SK-MEL-5 (cell line): ENCODE data around the gene CAMTA1. TPM values are rescaled to one million over a fixed set of nuclear protein-coding genes. Genes with fewer than 3 reads are reported as not detected.

Experiments used
- DNase-seq: peaks from one replicate; pipeline ENCODE4 v3.0.0-alpha.2; 2016; ENCODE audit warnings: low read depth, low spot score
- in situ Hi-C: cut with HindIII; loops from 2 replicates; pipeline ENCODE4 v1.10.0; 2016; ENCODE audit warnings: low sequenced_read_pairs, high pct_unique_total_duplicates, low pct_unique_long_range_greater_than_20kb
- total RNA-seq: library from RNA; depleted of rRNA; stranded (reverse); fragments of >200 nt; shearing (Covaris generic); gene quantifications from 2 replicates; pipeline ENCODE4 v1.2.3, GENCODE V29; 2014

Gene CAMTA1
- total RNA-seq, 1 experiment from 2014 or later: 47.4 TPM

DNA sequence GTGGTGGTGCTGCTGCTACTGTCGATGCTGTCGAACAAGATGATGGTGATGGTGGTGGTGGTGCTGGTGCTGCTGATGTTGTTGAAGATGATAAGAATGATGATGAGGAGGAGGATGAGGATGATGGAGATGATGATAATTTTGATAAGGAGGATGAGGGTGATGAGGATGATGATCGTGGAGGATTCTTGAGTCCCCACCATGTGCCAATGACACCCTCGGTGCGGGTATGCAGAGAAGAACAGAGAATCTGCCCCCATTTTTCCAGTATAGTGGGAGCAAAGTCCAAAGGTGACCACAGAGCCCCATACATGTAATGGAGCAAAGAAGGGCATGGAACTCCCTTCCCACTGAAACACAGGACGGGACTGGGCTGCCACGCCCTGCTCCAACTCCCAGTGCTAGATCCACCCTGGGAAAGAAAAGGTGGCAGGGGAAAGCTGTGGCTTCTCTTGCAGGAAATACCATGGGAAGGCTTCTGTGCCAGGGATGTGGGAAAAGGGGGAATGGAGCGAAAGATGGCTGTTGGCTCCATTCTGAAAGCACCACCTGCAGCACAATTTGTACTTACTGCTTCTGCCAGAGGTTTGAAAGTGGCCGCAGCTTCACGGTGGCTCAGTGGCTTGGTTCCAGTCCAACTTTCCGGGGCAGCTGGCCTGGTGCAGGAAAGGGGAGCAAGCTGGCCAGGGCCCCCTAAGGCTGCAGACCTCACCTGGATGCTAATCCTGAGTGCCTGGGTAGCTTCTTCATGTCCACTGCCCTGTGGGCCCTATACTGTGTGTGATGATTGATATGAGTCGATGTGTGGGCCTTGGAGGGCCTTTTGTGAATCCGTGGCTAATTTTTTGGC lies 598.6 kb downstream of the CAMTA1 start:
- in situ Hi-C loops: no loop called here
- no peak for DNase-seq

DNA sequence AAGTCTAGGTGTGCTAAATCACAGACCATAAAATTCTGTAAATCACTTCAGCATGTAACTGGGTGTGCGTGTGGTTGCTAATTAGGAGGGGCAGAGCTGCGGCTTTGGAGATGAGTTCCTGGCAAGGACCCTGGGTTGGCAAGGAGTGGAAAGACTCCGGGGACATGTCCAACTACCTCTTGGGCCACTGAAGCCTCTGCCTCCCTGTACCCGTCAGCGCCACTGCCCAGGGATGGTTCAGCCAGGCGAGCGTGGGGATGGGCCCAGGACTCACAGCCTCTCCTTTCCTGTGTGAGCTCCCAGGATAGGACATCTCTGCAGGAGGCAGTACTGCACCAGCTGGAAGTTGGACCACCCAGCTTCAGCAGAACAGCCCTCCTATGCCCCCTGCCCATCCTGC lies 599.4 kb downstream of the CAMTA1 start:
- in situ Hi-C loops: no loop called here
- DNase-seq: no peak

DNA sequence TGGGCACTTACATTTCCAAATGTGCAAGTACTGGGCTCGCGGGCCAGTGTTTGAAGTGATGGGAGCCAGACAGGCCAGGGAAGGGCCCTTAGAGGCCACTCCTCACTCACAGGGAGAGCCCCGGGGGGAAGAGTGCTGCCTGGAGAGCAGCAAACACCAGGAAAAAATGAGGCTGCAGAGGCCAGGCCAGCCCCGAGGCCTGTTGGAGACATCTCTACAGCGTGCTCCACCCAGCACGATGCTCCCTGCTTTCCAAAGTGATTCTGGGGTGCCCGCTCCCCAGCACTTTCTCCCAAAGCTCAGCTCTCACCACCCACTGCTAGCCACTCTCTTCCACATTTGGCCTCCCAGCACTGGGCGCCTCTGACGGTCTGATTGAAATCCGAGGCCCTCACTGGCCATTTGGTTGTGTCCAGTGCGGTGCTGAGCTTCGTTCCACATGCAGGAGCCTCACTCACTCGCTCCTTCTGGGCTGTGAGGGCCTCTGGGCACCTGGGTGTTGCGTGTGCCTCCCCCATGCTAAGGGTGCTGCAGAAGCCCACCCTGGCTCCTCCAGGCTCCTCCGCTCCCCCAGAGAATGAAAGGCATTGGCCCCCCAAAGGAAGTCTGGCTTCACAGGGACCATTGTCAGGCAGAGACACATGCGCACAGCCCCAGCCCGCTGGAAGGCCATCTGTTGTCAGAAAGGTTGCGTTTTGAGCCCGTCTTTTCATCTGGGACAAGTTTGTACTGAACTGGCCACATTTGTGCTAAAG lies 600.4 kb downstream of the CAMTA1 start:
- in situ Hi-C loops: no loop called here
- DNase-seq: no peak

DNA sequence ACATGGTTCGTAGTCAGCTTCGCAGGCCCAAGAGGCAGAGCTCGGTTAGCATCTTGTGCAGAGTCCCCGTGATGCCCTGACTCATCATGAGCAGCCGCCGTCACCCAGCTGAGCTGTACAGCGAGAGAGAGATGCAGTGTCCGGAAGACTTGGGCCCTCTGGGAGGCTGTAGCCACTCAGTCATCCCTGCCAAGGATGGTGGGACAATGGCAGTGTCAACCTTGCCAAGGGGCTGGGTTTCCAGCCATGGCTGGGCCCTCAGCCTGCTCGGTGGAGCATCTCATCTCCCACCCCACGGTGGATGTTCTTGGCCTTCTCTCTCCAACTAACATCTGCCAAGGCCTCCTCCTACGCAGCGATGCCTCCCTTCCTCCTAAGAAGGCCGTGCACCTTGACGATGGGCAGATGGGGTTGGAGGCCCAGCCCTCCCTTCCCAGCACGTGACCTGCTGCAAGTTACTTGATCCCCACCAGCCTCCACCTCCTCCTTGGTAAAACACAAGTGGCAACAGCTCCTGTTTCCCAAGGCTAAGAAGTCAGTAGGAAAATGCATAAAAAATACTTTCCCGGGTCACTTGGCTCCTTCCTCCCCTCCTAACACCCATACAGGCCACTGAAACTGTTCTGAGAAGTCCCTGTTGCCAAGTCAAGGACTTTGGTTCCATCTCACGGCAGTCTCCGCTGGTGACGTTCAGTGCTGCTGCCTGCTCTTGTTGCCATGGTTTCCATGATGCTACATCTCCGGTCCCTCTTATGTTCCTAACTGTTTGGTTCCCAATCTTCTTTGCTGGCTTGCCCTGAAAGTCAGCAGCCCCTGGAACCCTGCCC lies 601.2 kb downstream of the CAMTA1 start:
- in situ Hi-C loops: no loop called here
- DNase-seq: no peak

DNA sequence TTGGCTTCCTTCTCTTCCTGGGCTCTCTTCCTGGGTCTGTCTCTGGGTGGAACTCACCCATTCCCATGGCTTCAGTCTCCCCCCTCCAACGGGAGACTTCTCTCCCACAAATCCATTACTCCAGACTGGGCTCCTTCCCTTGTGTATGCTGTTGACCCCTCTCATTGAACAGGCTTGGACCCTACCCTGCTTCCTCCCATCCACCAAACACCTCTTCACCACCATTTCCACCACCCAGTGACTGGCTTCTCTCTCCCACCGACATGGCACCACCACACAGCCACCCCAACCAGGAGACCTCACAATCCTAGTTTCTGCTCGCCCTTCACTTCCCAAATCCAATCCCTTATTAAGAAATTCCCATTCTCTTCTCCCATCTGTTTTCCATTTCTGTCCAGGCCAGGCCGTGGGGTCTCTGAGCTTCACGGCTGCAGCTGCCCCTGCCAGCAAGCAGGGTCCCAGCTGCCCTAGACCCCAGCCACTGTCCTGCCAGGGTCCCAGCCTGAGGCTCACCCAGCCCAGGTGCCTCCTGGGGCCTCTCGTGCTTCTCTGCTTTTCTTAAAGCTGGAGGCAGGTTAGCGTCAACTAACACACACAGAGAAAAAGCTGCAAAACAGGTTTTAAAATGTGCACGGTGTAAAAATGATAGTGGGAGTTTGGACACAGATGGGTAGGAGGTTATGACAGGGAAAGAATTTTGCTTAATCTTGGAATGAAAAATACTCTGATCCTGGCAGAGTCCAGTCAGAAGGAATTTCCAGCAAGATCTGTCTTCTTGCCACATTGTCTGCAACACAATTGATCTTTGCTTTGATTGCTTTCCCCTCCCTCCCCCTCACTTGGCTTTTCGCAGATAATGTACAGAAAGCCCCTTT lies 602.0 kb downstream of the CAMTA1 start:
- in situ Hi-C loops: no loop called here
- no peak for DNase-seq

DNA sequence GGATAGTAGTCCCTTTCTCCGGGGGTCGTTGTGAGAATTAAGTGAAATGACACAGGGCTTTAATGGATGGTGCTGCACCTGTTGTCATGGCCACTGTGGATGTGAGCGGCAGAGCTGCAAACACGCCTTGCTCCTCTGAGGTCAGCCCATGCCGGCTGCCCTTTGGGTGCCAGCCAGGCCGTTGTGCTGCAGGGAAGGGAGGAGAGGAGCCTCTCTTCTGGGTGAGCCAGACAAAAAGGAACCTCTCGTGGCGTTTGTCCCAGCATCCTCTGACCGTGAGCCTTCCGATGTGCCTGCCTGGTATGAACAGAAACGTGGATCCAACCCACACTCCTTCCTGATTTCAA lies 602.9 kb downstream of the CAMTA1 start:
- DNase-seq: no peak
- in situ Hi-C loops: no loop called here

DNA sequence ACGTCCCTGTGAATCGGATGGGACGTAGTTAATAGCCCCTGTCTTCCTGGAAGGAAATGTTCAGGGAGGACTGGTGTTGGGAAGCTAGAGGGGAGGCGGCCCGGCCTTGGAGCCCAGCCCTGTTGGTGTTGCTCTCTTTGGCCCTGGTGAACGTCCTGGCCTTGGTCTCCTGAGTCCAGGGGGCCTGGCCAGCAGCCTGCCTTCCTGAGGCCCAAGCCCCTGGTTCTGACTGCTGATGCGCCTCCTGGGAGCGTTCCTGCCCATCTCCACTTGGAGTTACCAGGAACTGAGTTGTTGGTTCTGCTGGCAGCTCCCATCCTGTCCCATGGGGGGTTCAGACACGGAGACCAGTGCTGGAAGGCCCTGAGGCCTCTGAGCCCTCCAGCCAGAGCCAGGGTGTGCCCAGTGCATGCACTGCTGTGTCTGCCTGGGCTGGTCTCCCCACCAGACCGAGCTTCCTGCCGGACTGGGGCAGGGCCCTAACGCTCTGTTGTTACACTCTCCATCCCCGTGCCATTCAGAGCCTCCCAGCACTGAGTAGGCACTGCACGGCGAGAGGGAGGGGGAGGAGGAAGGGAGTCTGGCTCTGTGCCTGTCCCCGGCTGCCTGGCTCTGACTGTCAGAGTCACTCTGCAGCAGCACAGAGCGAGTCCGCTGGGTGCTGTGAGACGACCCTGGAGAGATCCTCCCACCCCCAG lies 603.4 kb downstream of the CAMTA1 start:
- DNase-seq: no peak
- in situ Hi-C loops: no loop called here

DNA sequence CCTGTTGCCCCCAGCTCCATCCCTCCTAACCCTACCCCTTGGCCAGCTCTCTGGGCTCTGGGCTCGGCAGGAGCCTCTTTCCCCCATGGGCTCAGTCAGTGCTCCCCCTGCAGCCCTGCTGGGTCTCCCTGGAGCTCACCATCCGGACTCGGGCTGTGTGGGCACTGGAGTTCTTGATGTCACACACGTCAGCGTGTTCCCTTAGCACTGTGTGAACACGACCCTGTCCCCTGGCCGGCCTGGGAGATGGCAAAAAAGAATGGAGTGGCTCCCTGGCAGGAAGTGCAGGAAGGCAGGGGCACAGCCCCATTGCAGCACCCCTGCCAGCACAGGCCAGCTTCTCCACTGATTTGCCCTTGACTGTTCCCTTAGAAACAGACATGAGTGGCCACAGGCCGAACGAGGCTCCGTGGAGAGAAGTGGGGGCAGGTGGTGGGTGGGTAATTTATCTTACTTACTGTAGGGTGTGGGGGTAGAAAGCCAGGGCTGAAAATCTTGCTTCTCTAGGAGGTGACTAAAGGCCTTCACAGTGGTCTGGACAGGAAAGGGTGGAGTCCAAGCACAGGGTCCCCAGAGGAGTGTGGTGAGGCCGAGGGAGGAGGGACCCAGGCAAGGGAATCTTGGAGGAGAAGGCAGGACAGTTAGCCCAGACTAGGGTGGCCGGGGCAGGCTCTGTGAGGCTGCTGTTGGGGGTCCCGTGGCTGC lies 604.1 kb downstream of the CAMTA1 start:
- in situ Hi-C loops: no loop called here

DNA sequence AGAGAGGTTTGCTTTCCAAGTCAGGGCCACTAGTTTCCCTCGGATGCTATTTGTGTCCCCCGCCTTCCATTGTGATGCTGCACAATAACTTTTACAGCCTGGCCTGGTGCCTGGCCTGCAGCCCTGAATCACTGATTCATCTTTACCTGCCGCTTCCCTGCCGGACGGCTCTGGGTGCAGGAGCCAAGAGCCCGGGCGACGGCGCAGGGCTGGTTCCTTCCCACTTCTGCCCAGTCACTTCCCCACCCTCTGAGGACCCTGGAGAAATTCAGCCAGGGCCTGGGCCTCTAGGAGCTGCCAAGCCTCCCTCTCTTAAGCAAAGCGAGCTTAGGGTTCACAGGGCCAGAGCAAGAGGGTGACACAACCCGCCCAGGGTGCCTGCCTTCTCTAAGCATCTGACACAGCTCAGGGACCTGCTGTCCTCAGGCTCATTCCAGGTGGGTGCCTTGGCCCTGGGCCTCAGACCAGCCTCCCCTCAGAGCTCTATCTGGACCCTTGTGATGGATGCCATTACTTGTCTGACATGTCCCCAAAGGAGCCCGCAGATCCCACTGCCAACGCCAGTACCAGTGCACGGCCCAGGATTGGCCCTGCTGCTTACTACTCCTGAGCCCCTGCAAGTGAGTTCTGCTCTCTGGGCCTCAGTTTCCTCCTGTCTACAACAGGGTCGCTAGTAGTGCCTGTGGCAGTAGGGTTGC lies 604.8 kb downstream of the CAMTA1 start:
- DNase-seq: no peak
- in situ Hi-C loops: no loop called here

More for the DNA sequence above, 604.1 kb downstream of the CAMTA1 start:
- DNase-seq: no peak

DNA sequence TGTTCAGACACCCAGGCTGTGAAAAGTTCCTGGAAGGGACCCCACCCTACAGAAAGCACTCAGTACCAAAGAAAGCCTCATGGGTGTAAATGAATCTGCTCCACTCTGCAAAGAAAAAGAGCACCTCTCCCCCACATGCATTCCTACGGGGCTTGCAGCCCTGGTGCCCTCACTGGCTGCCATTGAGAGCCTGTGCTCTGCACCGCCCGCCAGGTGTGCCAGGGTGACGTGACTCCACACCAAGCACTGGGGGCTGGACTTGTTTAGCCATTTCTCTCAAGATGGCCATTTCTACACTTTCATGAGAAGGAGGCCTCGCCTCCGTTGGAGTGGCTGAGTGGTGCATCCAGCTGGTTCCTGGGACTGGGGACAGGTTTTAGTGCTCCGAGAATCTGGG lies 605.3 kb downstream of the CAMTA1 start:
- in situ Hi-C loops: no loop called here
- DNase-seq: no peak

DNA sequence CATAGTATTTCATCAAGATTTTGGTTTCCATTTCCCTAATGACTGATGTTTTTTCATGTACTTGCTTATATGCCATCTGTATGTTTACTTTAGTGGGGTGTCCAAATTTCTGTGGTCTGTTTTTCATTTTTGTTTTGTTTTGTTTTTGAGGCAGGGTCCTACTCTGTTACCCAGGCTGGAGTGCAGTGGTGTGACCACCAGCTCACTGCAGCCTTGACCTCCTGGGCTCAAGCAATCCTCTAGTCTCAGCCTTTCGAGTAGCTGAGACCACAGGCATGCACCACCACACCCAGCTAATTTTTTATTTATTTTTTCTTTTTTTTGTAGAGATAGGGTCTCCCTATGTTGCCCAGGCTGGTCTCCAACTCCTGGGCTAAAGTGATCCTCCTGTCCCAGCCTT lies 607.9 kb downstream of the CAMTA1 start:
- in situ Hi-C loops: no loop called here
- no peak for DNase-seq

DNA sequence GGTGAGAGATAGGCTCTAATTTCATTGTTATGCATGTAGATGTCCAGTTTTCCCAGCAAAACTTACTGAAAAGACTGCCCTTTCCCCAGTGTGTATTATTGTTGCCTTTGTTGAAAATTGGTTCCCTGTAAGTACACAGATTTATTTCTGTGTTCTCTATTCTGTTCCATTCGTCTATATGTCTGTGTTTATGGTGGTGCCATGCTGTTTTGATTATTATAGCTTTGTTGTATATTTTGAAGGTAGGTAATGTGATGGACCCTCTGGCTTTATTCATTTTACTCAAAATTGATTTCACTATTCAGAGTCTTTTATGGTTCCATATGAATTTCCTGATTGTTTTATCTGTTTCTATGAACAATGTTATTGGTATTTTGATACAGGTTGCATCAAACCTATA lies 610.0 kb downstream of the CAMTA1 start:
- in situ Hi-C loops: no loop called here
- no peak for DNase-seq

DNA sequence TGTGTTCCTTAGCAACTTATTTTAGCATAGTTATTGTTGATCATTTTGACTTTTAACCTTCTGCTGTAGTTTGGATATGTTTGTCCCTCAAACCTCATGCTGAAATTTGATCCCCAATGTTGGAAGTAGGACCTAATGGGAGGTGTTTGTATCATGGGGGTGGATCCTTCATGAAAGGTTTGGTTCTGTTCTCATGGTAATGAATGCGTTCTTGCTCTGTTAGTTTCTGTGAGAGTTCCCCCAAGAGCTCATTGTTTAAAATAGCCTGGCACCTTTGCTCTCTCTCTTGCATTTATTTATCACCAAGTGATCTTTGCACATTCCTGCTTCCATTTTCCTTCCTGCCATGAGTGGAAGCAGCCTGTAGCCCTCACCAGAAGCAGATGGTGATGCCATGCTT lies 613.7 kb downstream of the CAMTA1 start:
- DNase-seq: no peak
- in situ Hi-C loops: no loop called here

DNA sequence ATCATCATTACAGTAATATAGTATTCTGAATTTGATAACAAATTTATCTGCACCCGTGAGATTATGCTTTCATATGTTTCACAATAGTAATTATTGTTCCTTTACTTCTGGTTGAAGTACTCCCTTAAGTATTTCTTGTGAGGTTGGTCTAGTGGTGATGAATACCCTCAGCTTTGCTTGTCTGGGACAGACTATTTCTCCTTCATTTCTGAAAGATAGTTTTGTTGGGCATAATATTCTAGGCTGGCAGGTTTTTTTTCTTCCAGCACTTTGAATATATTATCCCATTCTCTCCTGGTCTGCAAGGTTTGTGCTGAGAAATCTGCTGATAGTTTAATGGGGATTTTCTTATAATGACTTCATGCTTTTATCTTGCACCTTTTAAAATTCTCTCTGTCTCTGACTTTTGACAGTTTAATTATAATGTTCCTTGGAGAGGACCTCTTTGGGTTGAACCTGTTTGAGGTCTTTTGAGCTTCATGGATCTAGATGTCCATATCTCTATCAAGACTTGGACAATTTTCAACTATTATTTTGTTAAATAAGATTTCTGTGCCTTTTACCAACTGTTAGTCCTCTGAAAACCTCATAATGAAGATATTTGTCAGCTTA lies 614.4 kb downstream of the CAMTA1 start:
- DNase-seq: no peak
- in situ Hi-C loops: no loop called here

DNA sequence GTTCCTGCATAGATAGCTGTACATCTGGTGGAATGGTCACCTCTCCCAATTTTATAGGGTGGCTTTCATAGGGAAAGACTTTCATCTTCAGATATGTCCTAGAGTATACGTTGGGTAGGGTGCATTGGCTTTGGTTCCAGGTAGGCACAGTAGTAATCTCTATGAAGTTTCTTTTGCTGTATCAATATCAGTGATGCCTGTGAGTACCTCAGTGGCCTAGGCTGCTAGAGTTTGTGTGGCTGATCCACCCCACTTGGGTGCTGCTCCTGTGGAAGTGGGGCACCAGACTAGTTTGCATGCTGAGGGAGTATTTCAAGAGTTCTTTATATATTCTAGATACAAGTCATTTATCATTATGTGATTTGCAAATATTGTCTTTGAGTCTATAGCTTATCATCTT lies 615.3 kb downstream of the CAMTA1 start:
- DNase-seq: no peak
- in situ Hi-C loops: no loop called here
